Endothelial cell of umbilical vein (primary cell): ENCODE data around the gene POLN. TPM values are rescaled to one million over a fixed set of nuclear protein-coding genes. Genes with fewer than 3 reads are reported as not detected.

Experiments
- BruUV-seq: library from RNA; stranded (reverse); fragments of 400-500 nt; replicated peaks from 2 replicates; lab custom pipeline; 2021; lab: Mats Ljungman, UMichigan
- CTCF ChIA-PET: fragments of 300-600, 350-600 bp; sonication (Branson Sonifier 250); formaldehyde crosslinking; loops from one replicate; lab custom pipeline; 2021; ENCODE audit warnings: antibody characterized with exemption, inconsistent platforms; lab: Charles Lee
- POLR2A ChIA-PET: fragments of 300-600, 350-600 bp; sonication (Branson Sonifier 250); formaldehyde crosslinking; loops from one replicate; lab custom pipeline; 2021; ENCODE audit warnings: antibody characterized with exemption, inconsistent platforms; lab: Charles Lee
- DNase-seq: peaks from one replicate; pipeline ENCODE4 v3.0.0-alpha.2; 2011; ENCODE audit warnings: low read depth, low spot score
- FAIRE-seq: peaks from 2 replicates; lab custom pipeline; 2011; peaks lifted over from hg19 to GRCh38; lab: Jason Lieb, UNC
- H2AFZ ChIP-seq: 2 replicates; pipeline ENCODE4 v1.6.0; 2012; ENCODE audit warnings: low read depth, low read length, control low read depth, inconsistent platforms
- H3K27ac ChIP-seq: 2 replicates; pipeline ENCODE4 v1.5.1; 2011; ENCODE audit warnings: low read depth, mild to moderate bottlenecking, control low read depth, low read length, moderate library complexity; ENCODE audit not compliant: insufficient read depth
- H3K27me3 ChIP-seq, 2 experiments: 2 replicates each; pipeline versions ENCODE4 v1.6.0 to v1.6.1; 2011; ENCODE audit warnings: low read length in 2 of 2, mixed read lengths in 1 of 2; ENCODE audit not compliant: control insufficient read depth in 2 of 2, insufficient read depth in 2 of 2
- H3K36me3 ChIP-seq, 2 experiments: 2 replicates in 1 of 2; 3 replicates in 1 of 2; pipeline ENCODE4 v1.5.1; 2011; ENCODE audit warnings: low read length in 2 of 2, mild to moderate bottlenecking in 1 of 2, moderate library complexity in 1 of 2; ENCODE audit not compliant: control insufficient read depth in 2 of 2, insufficient read depth in 2 of 2; ENCODE audit errors: extremely low read depth in 1 of 2
- H3K4me1 ChIP-seq: 3 replicates; pipeline ENCODE4 v1.5.1; 2011; ENCODE audit warnings: mild to moderate bottlenecking, low read length; ENCODE audit not compliant: control insufficient read depth, insufficient read depth; ENCODE audit errors: extremely low read depth
- H3K4me2 ChIP-seq: 2 replicates; pipeline ENCODE4 v1.6.1; 2011; ENCODE audit warnings: low read length, control low read depth, mixed read lengths; ENCODE audit not compliant: insufficient read depth
- H3K4me3 ChIP-seq, 3 experiments: fragments of 200-600 bp in 1 of 3; sonication (generic), shearing (Covaris generic) in 1 of 3; replicated peaks in 1 of 3; 2 replicates each; pipeline ENCODE4 v1.5.1; 2011 to 2016; ENCODE audit warnings: control low read depth in 3 of 3, low read length in 3 of 3, mild to moderate bottlenecking in 2 of 3, inconsistent platforms in 1 of 3, low read depth in 1 of 3, moderate library complexity in 1 of 3; ENCODE audit not compliant: insufficient read depth in 1 of 3
- H3K79me2 ChIP-seq: 2 replicates; pipeline ENCODE4 v1.6.0; 2012; ENCODE audit warnings: low read length, inconsistent platforms; ENCODE audit not compliant: control insufficient read depth, insufficient read depth
- H3K9ac ChIP-seq: replicated peaks from 2 replicates; pipeline ENCODE3; 2011; ENCODE audit warnings: low read length, control low read depth; ENCODE audit not compliant: insufficient read depth; ENCODE audit errors: extremely low read depth
- H3K9me1 ChIP-seq: replicated peaks from 3 replicates; pipeline ENCODE4 v1.6.0; 2011; ENCODE audit warnings: mild to moderate bottlenecking, low read length; ENCODE audit not compliant: control insufficient read depth, insufficient read depth; ENCODE audit errors: extremely low read depth
- H3K9me3 ChIP-seq: replicated peaks from 2 replicates; pipeline ENCODE4 v1.5.1; 2012; ENCODE audit warnings: low read length, inconsistent platforms; ENCODE audit not compliant: control insufficient read depth, insufficient read depth
- H4K20me1 ChIP-seq: replicated peaks from 2 replicates; pipeline ENCODE3; 2011; ENCODE audit warnings: mild to moderate bottlenecking, low read length; ENCODE audit not compliant: control insufficient read depth, insufficient read depth; ENCODE audit errors: extremely low read depth
- EZH2 ChIP-seq: IDR thresholded peaks from 2 replicates; pipeline ENCODE4 v1.6.1; 2012; ENCODE audit warnings: borderline replicate concordance, low read depth, mild to moderate bottlenecking, moderate library complexity, low read length, inconsistent platforms; ENCODE audit not compliant: severe bottlenecking
- GATA2 ChIP-seq: IDR thresholded peaks from 2 replicates; pipeline ENCODE4 v1.7.0; 2011; ENCODE audit warnings: low read depth, mild to moderate bottlenecking, moderate library complexity, mixed read lengths, low read length; ENCODE audit not compliant: insufficient read length, insufficient read depth
- MYC ChIP-seq: IDR thresholded peaks from one replicate; pipeline ENCODE4 v1.6.1; 2011; ENCODE audit warnings: mild to moderate bottlenecking, low read depth, low read length
- POLR2A ChIP-seq: IDR thresholded peaks from 2 replicates; pipeline ENCODE4 v1.6.1; 2012; ENCODE audit warnings: low read depth, mild to moderate bottlenecking, control low read depth, low read length
- POLR2AphosphoS5 ChIP-seq: IDR thresholded peaks from 2 replicates; pipeline ENCODE4 v1.6.1; 2012; ENCODE audit warnings: low read depth, mild to moderate bottlenecking, control low read depth, low read length, moderate library complexity; ENCODE audit not compliant: insufficient read depth
- dilution Hi-C: fragments of 300-500 bp; cut with MboI; formaldehyde crosslinking; loops from one replicate; pipeline ENCODE4 v1.15.0; 2019; ENCODE audit warnings: low sequenced_read_pairs; ENCODE audit not compliant: extremely low pct_ligation_motif_present
- intact Hi-C: fragments of 100-400 bp; cut with micrococcal nuclease; formaldehyde crosslinking; loops from one replicate; pipeline ENCODE4 v1.10.0; 2022
- polyA plus RNA-seq, 4 experiments: library from polyadenylated mRNA; depleted of rRNA in 3 of 4; stranded (reverse) in 3 of 4; unstranded in 1 of 4; fragments of >200 nt; gene quantifications; 2 replicates each; pipeline versions ENCODE4 v1.2.1 to v1.2.3, GENCODE V29; 2011 to 2012; ENCODE audit warnings: missing spikeins in 1 of 4
- total RNA-seq: library from RNA; stranded (reverse); gene quantifications from 2 replicates; pipeline ENCODE4 v1.2.3, GENCODE V29; 2021
- TF ChIP-seq, protein P1 (sequence below), 2 donors: IDR thresholded peaks; 1 replicate in 1 of 2; 2 replicates in 1 of 2; pipeline ENCODE4 v1.5.1; 2011; ENCODE audit warnings: low read length in 2 of 2, mild to moderate bottlenecking in 2 of 2, moderate library complexity in 2 of 2, control low read depth in 1 of 2, inconsistent platforms in 1 of 2, low read depth in 1 of 2; ENCODE audit not compliant: insufficient read depth in 1 of 2; ENCODE audit errors: extremely low read depth in 1 of 2

The POLN gene
- total and polyA plus RNA-seq, 2 donors (not counting 3 experiments of a cell fraction or from before 2014, with no cell fraction given), result 1.3 to 4.2 TPM

DNA sequence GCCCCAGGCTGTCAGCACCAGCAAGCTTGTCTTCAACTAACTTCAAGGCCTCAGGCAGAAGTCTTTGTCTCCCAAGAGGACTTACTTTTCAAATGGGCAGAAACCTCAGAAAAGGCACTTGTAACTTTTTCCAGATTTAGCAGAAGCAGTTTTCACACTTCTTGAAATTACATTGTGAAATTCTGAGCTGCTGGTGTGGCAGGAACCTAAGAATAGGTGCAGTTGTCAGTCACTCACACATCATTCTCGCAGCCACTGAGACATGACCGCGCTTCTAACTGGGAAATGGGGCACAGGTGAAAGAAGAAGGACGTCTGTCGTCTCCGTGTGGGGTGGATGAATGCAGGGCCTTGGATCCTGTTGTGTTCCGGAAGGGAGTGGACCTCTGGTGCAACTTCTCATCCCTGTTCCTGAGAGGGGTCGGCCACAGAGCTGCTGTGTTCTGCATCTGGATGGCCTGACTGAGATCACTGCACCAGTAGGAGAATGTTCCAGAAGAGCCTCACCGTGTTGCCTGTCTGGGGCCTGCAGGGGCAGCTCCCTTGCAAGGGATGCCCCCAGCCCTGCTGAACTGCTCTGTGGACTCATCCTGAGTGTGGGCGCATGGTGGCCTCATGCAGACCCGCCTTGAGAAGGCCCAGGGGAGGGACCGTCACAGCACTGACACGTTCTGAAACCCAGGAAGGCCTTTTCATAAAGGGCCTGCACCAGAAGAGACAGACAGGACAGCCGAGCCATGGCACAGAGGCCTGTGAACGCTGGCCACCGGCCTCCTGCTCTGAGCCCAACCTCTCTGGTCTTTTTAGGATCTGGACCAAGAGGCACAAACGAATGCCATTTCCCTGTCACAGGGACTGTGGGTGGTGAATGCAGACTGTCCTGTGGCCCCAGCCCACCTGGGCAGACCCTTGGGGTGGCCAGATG is 164.1 kb downstream of the POLN start:
- H3K9me3 ChIP-seq, result no peaks in the 10 kb centered on the region
- no peaks in the 10 kb centered on the region for H3K27me3 ChIP-seq
- no peak overlapping the region for H3K4me2 ChIP-seq
- no peak for DNase-seq
- ChIA-PET POLR2A (no interaction called here), CTCF (interaction anchor here (0.8 kb wide), 1 partner anchor 42 kb away, joined by 3 read pairs; no protein-coding TSS in a partner anchor)
- BruUV-seq, result no TSS peak
- H2AFZ ChIP-seq, result no peak overlapping the region
- TF ChIP-seq GATA2 (no peak), POLR2AphosphoS5 (no peak), EZH2 (no peak), POLR2A (no peak), MYC (no peak)
- TF ChIP-seq, protein P1, sequence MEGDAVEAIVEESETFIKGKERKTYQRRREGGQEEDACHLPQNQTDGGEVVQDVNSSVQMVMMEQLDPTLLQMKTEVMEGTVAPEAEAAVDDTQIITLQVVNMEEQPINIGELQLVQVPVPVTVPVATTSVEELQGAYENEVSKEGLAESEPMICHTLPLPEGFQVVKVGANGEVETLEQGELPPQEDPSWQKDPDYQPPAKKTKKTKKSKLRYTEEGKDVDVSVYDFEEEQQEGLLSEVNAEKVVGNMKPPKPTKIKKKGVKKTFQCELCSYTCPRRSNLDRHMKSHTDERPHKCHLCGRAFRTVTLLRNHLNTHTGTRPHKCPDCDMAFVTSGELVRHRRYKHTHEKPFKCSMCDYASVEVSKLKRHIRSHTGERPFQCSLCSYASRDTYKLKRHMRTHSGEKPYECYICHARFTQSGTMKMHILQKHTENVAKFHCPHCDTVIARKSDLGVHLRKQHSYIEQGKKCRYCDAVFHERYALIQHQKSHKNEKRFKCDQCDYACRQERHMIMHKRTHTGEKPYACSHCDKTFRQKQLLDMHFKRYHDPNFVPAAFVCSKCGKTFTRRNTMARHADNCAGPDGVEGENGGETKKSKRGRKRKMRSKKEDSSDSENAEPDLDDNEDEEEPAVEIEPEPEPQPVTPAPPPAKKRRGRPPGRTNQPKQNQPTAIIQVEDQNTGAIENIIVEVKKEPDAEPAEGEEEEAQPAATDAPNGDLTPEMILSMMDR (IDR thresholded peaks at IDR 0.05; ENCODE audit: extremely low read depth in 1 of 2, insufficient read depth in 1 of 2, low read depth in 1 of 2, low read length in 2 of 2), result no peak
- no peaks in the 10 kb centered on the region for H3K9me1 ChIP-seq
- H3K36me3 ChIP-seq, result no peaks in the 10 kb centered on the region
- H3K79me2 ChIP-seq, result no peaks in the 10 kb centered on the region
- H3K4me1 ChIP-seq, result no peaks in the 10 kb centered on the region
- H3K27ac ChIP-seq, result no peak overlapping the region
- no peak overlapping the region for H3K9ac ChIP-seq
- dilution Hi-C loops (no loop called here), intact Hi-C loops (no loop called here)
- FAIRE-seq, result no peak
- no peaks in the 10 kb centered on the region for H4K20me1 ChIP-seq
- no peak overlapping the region for H3K4me3 ChIP-seq
